Upper lobe of right lung (tissue), 1 donor: ENCODE results near the gene PDE8A. TPM values are rescaled to one million over a fixed set of nuclear protein-coding genes. Genes with fewer than 3 reads are reported as not detected.

Experiments
- ATAC-seq: fragments of 200-7000 bp; cut with Tn5 transposase; one replicate; pipeline ENCODE4 v1.9.1; 2020; ENCODE audit warnings: mild to moderate bottlenecking, moderate library complexity
- DNase-seq: peaks from one replicate; pipeline ENCODE4 v3.0.0-alpha.2; 2020
- H3K27ac ChIP-seq: fragments of 200-600 bp; one replicate; pipeline ENCODE4 v1.8.0; 2022
- H3K27me3 ChIP-seq: fragments of 200-600 bp; one replicate; pipeline ENCODE4 v1.8.0; 2022; ENCODE audit warnings: mild to moderate bottlenecking
- H3K36me3 ChIP-seq: fragments of 200-600 bp; one replicate; pipeline ENCODE4 v1.8.0; 2022
- H3K4me1 ChIP-seq: fragments of 200-600 bp; one replicate; pipeline ENCODE4 v1.8.0; 2022
- H3K4me3 ChIP-seq: fragments of 200-600 bp; one replicate; pipeline ENCODE4 v1.8.0; 2022; ENCODE audit warnings: mild to moderate bottlenecking
- H3K9me3 ChIP-seq: fragments of 200-600 bp; one replicate; pipeline ENCODE4 v1.8.0; 2022
- intact Hi-C: fragments of 100-400 bp; cut with DNase I; formaldehyde crosslinking; loops from one replicate; pipeline ENCODE4 v1.11.0; 2022
- total RNA-seq: library from RNA; stranded (reverse); fragmentation: NEBNext Ultra II Directional; extraction: Animal tissue kit (Norgen Biotek cat#: 25700); gene quantifications from one replicate; pipeline ENCODE4 v1.2.1, GENCODE V29; 2021
- TF ChIP-seq, protein P1 (sequence below): fragments of 200-600 bp; IDR thresholded peaks from one replicate; pipeline ENCODE4 v1.8.0; 2022; ENCODE audit warnings: antibody characterized with exemption
- donor health status: DM: no; HTN: yes; CAD: no; lungs with severe emphysema.

The PDE8A gene
- total RNA-seq, 1 donor from 2014 or later = 54.7 TPM

- no peak overlapping the region for H3K27ac ChIP-seq
- peaks cover 21% of the 10 kb centered on the region for H3K4me1 ChIP-seq
- no peaks in the 10 kb centered on the region for H3K9me3 ChIP-seq
- TF ChIP-seq, protein P1, sequence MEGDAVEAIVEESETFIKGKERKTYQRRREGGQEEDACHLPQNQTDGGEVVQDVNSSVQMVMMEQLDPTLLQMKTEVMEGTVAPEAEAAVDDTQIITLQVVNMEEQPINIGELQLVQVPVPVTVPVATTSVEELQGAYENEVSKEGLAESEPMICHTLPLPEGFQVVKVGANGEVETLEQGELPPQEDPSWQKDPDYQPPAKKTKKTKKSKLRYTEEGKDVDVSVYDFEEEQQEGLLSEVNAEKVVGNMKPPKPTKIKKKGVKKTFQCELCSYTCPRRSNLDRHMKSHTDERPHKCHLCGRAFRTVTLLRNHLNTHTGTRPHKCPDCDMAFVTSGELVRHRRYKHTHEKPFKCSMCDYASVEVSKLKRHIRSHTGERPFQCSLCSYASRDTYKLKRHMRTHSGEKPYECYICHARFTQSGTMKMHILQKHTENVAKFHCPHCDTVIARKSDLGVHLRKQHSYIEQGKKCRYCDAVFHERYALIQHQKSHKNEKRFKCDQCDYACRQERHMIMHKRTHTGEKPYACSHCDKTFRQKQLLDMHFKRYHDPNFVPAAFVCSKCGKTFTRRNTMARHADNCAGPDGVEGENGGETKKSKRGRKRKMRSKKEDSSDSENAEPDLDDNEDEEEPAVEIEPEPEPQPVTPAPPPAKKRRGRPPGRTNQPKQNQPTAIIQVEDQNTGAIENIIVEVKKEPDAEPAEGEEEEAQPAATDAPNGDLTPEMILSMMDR = no peak
- no peaks in the 10 kb centered on the region for H3K27me3 ChIP-seq
- no peak overlapping the region for H3K4me3 ChIP-seq
- no peak for ATAC-seq
- H3K36me3 ChIP-seq = no peaks in the 10 kb centered on the region
- intact Hi-C loops = no loop called here
- DNase-seq = no peak
Measured at GRCh38 chr15:85049805-85050204, 68.1 kb downstream of the PDE8A start.

DNA sequence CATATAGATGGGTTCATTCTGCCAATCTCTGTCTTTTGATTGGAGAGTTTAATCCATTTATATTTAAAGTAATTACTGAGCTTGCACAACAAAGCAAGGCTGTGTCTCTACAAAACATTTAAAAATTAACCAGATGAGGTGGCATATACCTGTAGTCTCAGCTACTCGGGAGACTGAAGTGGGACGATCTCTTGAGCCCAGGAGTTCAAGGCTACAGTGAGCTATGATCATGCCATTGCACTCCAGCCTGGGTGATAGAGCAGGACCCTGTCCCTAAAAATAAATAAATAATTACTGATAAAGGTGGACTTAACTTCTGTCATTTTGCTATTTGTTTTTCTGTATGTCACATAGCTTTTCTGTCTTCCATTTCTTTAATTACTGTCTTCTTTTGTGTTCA, 78.1 kb downstream of the PDE8A start:
- intact Hi-C loops = no loop called here
- TF ChIP-seq, protein P1 = no peak
- peaks cover 5% of the 10 kb centered on the region for H3K9me3 ChIP-seq
- no peak overlapping the region for H3K27ac ChIP-seq
- H3K4me1 ChIP-seq = no peaks in the 10 kb centered on the region
- DNase-seq (no peak), ATAC-seq (no peak)
- H3K27me3 ChIP-seq = no peaks in the 10 kb centered on the region
- H3K36me3 ChIP-seq = no peaks in the 10 kb centered on the region
- no peak overlapping the region for H3K4me3 ChIP-seq

GRCh38 chr15:85062560-85062959, 80.9 kb downstream of the PDE8A start:
- Histone ChIP-seq H3K27me3 (no peaks in the 10 kb centered on the region), H3K4me1 (no peaks in the 10 kb centered on the region), H3K36me3 (peaks cover 5% of the 10 kb centered on the region), H3K27ac (no peak overlapping the region), H3K4me3 (no peak overlapping the region), H3K9me3 (peaks cover 5% of the 10 kb centered on the region)
- no peak for DNase-seq
- intact Hi-C loops = no loop called here
- TF ChIP-seq, protein P1 = no peak
- no peak for ATAC-seq

DNA sequence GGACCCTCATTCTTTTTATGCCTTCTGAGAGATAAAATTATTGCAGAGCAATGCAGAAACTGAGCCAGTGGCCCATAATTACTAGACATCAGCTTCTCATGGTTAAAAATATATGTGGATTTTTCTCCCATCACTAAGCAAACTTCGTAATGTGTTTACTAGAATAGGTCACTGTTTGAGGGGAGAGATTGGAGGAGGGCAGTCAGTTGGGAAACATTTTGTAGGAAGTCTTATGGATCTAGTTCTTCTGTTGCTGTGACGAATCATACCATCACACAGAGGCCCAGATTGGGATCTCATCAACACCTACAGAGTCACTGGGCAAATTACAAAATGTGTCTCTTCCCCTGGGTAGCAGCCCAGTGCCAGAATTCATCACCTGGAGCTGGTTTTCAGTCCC, 81.4 kb downstream of the PDE8A start:
- no peak for DNase-seq
- H3K4me1 ChIP-seq = no peaks in the 10 kb centered on the region
- intact Hi-C loops = no loop called here
- no peak overlapping the region for H3K4me3 ChIP-seq
- peaks cover 5% of the 10 kb centered on the region for H3K9me3 ChIP-seq
- no peaks in the 10 kb centered on the region for H3K27me3 ChIP-seq
- peaks cover 11% of the 10 kb centered on the region for H3K36me3 ChIP-seq
- TF ChIP-seq, protein P1 = no peak
- no peak overlapping the region for H3K27ac ChIP-seq
- ATAC-seq = no peak

GRCh38 chr15:85063522-85064079, 81.9 kb downstream of the PDE8A start:
- H3K4me3 ChIP-seq = no peak overlapping the region
- TF ChIP-seq, protein P1 = no peak
- no peak for ATAC-seq
- no peaks in the 10 kb centered on the region for H3K27me3 ChIP-seq
- H3K36me3 ChIP-seq = peaks cover 13% of the 10 kb centered on the region
- no peak overlapping the region for H3K27ac ChIP-seq
- intact Hi-C loops = no loop called here
- DNase-seq = no peak
- H3K9me3 ChIP-seq = peaks cover 5% of the 10 kb centered on the region
- H3K4me1 ChIP-seq = no peaks in the 10 kb centered on the region

- no peaks in the 10 kb centered on the region for H3K27me3 ChIP-seq
- TF ChIP-seq, protein P1 = no peak
- no peak overlapping the region for H3K27ac ChIP-seq
- ATAC-seq = no peak
- intact Hi-C loops = no loop called here
- H3K4me3 ChIP-seq = no peak overlapping the region
- H3K9me3 ChIP-seq = peaks cover 5% of the 10 kb centered on the region
- DNase-seq = no peak
- no peaks in the 10 kb centered on the region for H3K4me1 ChIP-seq
- peaks cover 13% of the 10 kb centered on the region for H3K36me3 ChIP-seq
Measured at GRCh38 chr15:85064710-85065109, 83.1 kb downstream of the PDE8A start.
